GM12892 (cell line): ENCODE results near the gene IL2RA.

ENCODE experiments used
- POLR2A ChIP-seq: IDR thresholded peaks from 2 replicates; pipeline ENCODE4 v1.6.1; 2011; ENCODE audit warnings: low read depth, low read length, control low read depth
- POLR2AphosphoS5 ChIP-seq: IDR thresholded peaks from 2 replicates; pipeline ENCODE4 v1.6.1; 2011; ENCODE audit warnings: low read depth, low read length, control low read depth
- TAF1 ChIP-seq: IDR thresholded peaks from 2 replicates; pipeline ENCODE4 v1.6.1; 2011; ENCODE audit warnings: low read depth, mild to moderate bottlenecking, control low read depth, low read length, borderline replicate concordance

GRCh38 chr10:6024334-6024682, 37.9 kb downstream of the IL2RA start:
- TF ChIP-seq POLR2A (no peak), POLR2AphosphoS5 (no peak), TAF1 (no peak)
